HG02610 (cell line): ENCODE measurements around the gene HPN.
A peak's percentile ranks its signal among the peaks of the same experiment; 100 is the strongest.
"Not testable (repeated sequence)": the region's sequence is repeated elsewhere in the genome, so short reads cannot be mapped to it uniquely, and the experiment has no call there.

Source experiments
- ATAC-seq: cut with Tn5 transposase; IDR thresholded peaks from one replicate; pipeline ENCODE4 v1.9.1; 2021; ENCODE audit warnings: mild to moderate bottlenecking, moderate library complexity; ENCODE audit not compliant: unreplicated experiment

HPN gene

DNA sequence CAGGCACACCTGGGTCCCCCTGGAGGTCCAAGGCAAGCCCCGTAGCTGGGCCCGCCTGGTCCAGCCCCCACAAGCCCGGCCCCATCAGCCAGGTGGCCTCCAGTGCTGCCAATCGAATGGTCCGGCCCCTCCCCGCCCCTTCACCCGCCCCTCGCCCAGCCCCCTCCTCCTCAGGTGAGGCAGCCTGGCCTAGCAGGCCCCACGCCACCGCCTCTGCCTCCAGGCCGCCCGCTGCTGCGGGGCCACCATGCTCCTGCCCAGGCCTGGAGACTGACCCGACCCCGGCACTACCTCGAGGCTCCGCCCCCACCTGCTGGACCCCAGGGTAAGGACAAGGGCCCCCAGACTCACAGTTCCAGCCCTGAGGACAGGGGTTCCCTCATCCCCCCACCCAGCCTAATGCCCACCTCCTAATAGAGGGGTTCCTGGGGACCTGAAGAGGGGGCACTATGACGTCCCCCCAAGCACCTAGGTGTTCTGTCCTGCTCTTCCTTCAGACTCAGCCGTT is at the start of gene HPN:
HPN (plus strand) TSS at position 174 of the 508 bp plus-strand sequence. CDS start 786 bp downstream, outside the sequence.
- ATAC-seq = no peak

DNA sequence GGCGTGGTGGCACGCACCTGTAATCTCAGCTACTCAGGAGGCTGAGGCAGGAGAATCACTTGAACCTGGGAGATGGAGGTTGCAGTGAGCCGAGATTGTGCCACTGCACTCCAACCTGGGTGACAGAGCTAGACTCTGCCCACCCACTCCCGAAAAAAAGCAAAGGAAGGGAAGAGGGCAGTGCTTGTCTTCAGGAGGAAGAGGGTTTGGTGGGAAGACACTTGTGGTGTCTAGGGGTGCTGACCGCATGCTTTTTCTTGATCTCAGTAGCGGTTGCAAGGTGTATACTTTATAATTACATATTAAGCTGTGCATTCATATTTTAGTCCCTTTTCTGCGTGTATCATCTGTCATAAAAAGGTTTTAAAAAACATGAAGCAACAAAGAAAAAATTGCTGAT is 48.9 kb upstream of the HPN start:
- ATAC-seq = not testable (repeated sequence)

DNA sequence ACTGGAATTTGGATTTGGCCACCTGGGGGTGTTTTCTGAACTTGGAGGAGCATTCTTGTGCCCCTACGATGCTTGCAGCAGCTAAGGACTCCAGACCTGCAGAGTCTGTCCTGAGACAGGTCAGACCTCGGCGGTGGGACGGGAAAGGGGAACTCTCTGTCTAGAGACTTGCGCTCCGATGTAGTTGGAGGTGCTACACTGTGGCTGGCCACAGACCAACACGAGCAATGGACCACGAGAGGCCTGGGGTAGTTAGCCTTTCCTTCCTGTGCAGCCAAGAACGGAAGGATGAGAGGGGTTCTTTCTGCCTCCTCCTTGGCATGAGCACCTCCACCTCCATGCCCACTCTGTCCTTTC is 47.3 kb upstream of the HPN start:
- no peak for ATAC-seq

DNA sequence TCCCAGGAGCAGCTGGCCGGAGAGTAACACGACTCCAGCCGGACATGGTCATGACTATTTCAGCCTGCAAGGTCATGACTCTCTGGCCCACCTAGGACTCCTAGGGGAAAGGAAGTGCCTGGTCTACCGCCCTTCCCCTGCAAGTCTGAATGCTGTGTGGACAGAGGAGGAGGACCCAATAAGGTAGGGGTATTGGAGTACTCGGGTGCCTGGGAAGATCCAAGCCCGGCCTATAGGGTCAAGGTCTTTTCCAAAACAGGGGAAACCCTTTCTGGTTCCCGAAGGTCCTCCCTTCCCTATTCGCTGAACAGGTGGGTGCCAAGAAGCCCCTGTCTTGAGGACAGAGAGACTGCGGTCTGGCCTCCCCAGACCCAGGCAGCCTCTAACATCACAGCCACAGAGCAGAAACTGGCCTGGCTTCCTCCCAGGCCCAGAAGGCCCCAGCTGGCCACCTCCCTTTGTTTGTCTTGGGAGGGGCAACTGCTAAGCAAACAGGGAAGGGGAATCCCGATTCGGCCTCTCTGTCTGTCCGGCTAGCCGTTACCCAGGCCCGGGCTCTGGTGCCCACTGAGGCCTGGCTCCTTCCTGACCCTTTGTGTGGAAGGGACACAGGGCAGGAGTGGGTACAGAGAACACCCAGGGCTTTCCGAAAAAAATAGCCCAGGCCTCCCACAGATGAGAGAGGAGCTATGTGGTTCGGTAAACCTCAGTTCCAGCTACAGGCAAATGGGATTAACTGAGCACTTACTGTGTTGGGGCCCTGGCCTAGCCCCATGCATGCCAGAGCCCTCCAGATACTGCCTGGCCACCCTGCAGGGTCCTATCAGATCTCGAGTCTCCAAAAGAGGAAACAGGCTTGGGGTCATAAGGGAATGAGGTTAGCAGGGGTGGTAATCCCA is 46.6 kb upstream of the HPN start:
- no peak for ATAC-seq

DNA sequence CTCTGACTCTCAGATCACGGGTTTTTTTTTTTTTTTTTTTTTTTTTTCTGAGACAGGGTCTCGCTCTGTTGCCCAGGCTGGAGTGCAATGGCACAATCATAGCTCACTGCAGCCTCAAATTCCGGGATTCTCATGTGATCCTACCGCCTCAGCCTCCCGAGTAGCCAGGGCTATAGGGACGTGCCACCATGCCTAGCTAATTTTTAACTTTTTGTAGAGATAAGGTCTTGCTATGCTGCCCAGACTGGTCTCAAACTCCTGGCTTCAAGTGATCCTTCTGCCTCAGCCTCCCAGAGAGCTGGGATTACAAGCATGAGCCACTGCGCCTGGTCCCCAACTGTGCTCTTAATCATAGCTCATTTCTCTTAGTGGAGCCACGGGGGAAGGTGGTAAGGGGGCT is 46.0 kb upstream of the HPN start:
- no peak for ATAC-seq

DNA sequence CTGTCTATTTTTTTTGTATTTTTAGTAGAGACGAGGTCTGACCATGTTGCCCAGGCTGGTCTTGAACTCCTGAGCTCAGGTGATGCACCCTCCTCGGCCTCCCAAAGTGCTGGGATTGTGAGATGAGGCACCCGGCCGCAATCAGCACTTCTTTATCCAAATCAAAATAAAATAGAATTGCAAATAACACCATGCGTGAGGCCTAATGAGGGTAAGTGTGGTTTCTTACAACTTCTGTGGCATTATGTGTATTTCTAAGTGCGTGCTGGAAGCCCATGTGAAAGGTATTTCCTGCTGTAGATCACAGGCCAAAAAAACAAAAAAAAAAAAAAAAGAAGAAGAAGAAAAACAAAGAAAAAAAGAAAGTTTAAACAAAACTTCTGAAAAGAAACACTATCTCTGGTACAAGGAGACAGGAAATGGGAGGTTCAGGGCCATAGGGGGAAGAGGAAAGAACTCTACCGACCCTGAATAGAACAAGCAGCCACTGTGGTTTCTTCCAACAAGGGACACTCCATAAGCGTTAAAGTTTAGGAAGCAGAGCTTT is 44.4 kb upstream of the HPN start:
- no peak for ATAC-seq

DNA sequence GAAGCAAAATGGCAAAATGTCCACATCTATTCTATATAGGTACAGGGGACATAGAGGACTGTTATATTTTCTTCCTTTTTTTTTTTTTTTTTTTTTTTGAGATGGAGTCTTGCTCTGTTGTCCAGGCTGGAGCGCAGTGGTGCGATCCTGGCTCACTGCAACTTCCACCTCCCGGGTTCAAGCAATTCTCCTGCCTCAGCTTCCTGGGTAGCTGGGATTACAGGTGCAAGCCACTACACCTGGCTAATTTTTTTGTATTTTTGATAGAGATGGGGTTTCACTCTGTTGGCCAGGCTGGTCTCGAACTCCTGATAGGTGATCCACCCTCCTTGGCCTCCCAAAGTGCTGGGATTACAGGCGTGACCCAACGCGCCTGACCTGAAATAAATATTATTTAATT is 43.3 kb upstream of the HPN start:
- not testable (repeated sequence) for ATAC-seq

DNA sequence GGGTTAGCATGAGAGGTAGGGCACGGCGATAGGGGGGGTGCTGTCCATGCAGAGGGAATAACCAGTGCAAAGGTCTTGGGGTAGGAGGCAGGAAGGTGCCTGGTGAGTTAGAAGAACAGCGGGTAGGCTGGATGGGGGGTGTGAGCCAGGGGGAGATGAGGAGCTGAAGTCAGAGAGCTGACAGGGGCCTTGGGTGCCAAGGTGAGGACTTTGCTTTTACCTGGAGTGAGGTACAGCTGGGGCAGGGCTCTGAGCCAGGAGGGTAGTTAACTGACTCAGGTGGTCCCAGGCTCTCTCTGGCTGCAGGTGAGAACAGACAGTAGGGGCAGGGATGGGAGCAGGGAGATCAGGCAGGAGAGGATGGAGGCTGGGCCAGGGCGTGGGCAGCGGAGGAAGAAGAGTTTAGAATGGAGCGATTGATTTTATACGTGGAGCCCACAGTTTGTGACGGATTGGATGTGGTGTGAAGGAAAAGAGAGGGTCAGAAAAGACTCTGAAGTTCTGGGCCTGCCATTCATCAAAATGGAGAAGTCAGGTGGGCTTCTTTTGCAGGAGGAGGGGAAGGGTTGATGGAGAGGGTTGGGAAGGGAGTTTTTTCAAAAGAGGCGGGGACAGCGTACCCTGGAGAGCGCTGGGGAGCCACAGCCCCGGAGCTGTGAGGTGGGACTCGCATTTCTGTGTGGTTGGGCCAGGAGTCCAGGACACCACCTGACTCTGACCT is 42.6 kb upstream of the HPN start:
- peak; percentile 12 for ATAC-seq

DNA sequence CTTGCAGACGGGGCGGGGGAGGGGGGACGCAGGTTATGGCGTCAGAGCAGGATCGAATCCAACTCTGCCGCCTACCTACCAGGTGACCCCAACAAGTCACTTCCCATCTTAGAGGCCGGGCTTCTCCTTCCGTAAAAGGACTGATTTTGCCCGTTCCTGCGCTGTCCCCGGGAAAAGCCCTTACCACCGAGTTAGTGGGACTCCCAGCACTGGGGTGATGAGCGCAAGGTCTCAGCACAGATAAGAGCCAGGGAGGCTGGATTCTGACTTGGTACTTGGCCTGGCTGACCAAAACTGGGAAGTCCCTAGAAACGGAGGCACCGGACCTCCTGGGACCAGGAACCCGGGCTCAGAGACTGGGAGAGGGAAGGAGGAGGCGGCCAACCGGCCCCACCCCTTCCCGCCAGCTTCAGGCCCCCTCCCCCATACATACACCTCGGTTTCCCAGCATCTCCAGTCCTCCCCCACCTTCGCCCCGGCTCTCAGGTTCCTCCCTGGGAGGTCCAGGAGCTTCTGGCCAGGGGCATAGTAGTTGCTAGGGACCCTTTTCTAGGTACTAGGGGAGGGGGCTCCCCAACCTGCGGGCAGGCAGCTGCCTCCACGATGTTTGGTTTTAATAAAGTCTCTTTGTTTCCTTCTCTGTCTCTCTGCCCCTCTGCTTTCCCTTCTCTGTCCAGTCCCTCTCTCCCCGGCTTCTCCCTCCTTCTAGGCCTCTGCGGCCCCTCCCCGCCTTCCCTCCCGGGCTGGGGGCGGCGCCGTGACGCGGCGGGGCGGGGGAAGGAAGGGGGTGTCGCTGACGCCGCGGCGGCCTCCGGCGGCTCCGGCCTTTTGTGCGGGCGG is 41.8 kb upstream of the HPN start, which contains the start of gene GRAMD1A:
GRAMD1A (plus strand) TSS at position 826 of the 840 bp plus-strand sequence. CDS start 156 bp downstream, outside the sequence.
- peak; percentile 56 for ATAC-seq

DNA sequence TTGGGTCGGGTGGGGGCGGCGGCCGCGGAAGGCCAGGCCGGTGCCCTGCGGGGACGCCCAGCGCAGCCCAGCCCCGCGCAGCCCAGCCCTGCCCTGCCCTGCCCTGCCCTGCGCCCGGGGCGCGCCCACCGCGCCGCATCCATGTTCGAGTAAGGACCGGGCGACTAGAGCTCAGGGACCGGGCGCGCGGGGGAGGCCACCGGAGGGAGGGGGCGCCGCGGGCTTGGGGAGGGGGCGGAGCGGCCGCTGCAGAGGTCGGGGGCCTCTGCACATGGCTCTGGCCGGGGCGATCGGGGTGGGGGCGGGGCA is 41.2 kb upstream of the HPN start:
- no peak for ATAC-seq

DNA sequence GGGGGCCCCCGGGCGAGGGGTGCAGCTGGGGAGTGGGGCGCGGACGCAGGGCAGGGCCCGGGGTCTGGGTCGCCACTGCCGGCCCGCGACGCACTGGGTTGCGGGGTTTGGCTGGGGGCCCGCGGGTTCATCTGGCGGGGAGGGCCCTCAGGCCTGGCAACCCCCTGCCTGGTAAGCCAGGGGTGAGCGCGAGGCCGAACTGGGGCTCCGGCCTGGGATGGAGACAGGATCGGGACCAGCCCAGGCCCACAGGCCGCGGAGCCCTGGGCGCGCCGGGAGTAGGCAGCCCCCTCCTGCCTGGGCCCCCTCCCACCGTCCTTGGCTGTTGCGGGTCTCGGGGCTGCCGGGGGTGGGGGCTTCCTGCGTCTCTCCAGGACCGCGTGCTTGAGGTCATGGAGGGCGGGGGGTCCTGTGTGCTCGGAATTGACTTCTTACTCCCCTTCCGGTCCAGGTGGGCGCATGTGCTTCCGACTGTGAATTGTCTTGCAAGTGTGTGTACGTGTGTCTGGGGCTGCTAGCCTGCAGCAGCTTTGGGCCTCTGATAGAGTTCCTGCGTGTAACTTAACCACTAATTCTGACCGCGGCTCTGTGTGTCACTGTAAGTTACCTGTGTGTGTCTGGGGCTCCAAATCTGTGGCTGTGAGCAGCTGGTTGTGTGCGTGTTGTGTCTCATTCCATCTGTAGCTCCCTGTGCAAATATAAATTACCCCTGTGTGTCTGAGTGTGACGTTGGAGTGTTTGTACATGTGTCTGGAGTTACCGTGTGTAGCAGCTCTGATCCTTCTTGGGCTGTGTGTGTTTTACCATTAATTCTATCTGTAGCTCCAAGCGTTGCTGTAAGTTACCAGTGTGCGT is 40.6 kb upstream of the HPN start:
- ATAC-seq = peak; percentile 14

DNA sequence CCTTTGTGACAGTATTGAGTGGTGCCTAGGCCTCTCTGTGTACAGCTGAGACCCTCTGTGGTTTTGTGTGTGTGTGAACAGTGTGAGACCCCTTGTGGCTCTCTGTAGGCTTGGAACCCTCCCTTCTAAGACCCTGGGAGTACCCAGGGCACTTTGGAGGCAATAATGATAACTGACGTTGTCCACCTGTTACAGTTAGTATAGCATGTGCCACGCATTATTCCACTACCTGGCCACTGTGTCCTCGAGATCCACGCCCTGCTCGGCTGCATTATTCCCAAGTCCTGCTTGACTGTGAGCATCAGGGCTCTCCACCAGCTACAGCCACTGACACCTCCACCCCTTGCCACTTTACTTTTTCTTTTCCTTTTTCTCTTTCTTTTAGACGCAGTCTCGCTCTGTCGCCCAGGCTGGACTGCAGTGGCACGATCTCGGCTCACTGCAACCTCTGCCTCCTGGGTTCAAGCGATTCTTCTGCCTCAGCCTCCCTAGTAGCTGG is 39.4 kb upstream of the HPN start:
- ATAC-seq = no peak

DNA sequence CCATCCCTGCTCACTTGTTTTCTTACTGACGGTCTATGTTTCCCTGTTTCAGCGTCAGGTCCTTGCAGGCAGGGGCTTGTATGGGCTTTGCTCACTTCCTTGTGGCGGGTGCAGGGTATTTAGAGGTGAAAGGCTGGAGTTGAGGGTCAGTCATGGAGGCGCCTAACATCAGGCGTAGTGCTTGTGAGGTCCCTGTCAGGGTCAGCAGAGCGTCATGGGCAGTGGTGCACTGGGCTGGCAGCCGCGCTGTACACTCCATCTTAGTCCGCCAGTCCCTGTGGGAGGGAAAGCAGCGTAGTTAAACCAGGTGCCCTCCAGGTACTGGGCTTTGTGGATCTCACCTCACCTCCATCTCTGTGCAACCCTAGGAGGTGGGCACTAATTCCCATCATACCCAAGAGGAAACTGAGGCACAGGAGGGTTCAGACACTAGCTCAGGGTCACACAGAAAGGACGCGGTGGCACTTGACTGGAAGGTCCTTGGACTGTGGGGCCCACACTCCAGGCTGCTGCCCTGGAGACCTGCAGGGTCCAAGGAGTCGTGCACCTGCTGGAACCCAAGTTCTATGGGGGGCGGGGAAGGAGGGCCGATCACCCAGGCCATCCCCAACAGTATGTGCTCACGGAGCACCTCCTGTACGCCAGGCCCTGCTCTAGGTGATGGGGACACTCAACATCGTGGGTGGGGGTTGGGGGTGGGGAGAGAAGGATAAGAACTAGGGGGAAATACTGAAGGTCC is 36.8 kb upstream of the HPN start:
- ATAC-seq = no peak

DNA sequence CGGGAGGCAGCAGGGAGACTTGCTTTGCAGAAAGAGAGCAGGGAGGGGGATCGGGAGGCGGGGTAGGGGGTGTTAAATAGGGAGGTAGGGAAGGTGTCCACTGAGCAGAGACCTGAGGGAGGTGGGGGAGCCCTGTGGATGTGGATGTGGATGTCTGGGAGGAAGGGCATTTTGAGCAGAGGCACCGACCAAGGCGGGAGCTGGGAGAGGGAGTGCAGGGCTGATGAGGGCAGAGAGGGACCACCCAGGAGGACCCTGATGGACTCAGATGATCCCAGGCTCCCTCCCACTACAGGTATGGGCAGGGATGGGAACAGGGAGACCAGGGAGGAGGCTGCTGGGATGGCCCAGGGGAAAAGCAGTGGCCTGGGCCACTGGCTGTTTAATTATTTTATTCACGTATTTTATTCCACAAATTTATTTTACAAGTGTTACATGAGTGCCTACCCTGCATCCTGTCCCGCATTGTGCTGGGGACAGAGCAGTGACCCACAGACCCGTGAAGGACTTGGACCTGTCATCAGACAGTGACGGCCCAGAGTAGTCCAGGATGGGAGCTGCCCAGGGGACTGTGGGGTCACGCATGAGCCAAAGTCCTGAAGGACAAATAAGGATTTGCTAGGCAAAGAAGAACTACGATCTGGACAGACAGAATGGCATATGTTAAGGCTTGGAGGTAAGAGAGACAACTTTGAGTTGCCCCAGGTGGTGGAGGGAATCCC is 36.1 kb upstream of the HPN start:
- ATAC-seq = no peak

DNA sequence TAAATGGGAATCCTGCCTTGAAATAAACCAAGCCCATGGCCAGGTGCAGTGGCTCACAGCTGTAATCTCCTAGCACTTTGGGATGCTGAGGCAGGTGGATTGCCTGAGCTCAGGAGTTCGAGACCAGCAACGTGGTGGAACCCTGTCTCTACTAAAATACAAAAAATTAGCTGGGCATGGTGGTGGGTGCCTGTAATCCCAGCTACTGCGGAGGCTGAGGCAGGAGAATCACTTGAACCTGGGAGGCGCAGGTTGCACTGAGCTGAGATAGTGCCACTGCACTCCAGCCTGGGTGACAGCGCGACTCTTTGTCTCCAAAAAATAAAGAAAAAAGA is 35.5 kb upstream of the HPN start:
- ATAC-seq = not testable (repeated sequence)

DNA sequence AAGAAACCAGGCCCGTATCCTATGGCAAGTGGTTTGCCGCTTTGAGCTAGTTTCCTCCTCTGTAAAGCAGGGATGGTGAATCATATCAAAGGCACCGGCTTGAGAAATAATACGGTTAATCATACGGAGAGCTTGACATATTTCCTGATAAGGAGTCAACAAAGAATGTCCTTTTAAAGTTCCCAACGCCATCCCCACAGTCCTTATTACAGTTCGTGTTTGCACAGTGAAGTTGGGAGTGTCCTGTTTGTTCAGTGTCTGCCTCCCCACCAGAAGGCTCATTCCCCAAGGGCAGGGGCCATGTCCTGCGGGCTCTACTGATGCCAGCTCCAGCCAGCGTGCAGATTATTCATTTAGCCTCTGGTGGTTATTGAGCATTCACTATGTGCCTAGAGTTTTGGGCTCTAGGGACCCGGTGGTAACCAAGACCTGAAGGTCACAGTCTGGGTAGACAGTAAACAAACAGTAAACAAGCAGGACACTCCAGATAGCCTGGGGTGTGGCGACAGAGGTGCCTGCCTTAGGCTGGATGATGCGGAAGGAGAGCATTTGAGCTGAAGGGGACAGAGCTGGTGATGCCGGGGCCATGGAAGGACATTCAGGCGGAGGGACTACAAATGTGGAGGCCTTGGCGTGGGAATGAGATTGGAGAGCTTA is 35.1 kb upstream of the HPN start:
- no peak for ATAC-seq

DNA sequence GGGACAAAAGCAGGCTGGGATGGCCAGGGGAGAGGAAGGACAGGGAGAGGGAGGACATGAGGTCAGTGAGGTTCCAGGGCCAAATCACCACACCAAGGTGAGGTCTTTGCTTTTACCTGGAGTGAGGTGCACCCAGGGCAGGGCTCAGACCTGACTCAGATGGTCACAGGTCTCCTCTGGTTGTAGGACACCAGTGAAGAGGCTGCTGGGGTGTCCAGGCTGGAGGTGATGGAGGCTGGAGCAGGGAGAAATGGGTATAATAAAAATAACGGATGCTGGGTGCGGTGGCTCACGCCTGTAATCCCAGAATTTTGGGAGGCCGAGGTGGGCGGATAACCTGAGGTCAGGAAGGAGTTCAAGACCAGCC is 34.5 kb upstream of the HPN start:
- no peak for ATAC-seq

DNA sequence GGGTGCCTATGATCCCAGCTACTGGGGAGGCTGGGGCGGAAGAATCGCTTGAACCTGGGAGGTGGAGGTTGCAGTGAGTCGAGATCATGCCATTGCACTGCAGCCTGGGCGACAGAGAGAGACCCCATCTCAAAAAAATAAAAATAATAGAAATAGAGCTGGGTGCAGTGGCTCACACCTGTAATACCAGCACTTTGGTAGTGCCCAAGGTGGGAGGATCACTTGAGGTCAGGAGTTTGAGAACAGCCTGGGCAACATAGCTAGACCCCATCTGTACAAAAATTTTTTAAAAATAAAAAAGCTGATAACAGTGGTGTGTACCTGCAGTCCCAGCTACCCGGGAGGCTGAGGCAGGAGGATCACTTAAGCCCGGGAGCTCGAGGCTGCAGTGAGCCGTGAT is 34.1 kb upstream of the HPN start:
- not testable (repeated sequence) for ATAC-seq
